ENCODE results near the gene STRADB.

STRADB gene, protein sequence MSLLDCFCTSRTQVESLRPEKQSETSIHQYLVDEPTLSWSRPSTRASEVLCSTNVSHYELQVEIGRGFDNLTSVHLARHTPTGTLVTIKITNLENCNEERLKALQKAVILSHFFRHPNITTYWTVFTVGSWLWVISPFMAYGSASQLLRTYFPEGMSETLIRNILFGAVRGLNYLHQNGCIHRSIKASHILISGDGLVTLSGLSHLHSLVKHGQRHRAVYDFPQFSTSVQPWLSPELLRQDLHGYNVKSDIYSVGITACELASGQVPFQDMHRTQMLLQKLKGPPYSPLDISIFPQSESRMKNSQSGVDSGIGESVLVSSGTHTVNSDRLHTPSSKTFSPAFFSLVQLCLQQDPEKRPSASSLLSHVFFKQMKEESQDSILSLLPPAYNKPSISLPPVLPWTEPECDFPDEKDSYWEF
- total RNA-seq: 5.4 to 19.3 (median 12.7) reads per million in 9 experiments

DNA sequence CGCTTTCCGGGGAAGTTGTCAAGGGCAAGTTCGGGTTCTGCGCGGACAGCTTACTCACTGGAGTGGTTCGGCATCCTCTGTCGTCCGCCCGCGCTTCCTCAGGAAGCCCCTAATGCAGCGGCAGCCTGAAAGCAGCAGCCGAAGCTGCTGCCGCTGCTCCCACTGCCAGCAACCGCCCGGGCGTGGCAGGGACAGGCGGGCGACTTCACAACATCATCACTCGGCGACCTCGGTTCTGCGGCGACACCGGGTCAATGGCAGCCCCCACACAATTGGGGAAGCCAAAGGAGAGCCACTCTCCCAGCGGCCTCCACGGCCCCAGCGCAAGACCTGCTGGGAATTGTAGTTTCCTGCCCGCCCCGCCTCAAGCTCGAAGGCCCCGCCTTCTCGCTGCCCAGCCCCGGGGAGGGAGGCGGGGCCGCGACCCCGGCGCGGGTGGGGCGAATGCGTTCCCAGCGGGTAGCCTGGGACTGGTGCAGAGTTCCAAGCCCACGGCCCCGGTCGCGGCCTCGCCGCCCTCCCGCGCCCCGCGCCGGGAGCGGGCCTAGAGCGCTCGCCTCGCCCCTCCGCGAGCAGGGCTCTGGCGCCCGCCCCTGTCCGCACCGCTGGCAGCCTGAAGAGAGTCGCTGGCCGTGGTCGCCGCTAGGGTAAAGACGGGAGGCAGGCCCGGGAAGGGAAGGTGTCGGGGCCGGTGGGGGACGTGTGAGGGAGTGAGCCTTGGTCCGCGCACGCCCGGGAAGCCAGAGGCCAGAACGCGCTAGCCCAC lies at the start of gene STRADB, which contains the start of gene TRAK2:
Gene STRADB (plus strand): TSS at position 449 of the 766 bp plus-strand sequence. CDS start 3,101 bp downstream, outside the sequence.
Gene TRAK2 (minus strand): TSS at position 167 of the 766 bp plus-strand sequence. CDS start 30,951 bp downstream, outside the sequence.
- Mint-ChIP-seq H3K4me1 (ENCODE audit: low read depth in 2 of 2) (peaks cover 26 to 41% of the 10 kb centered on the region in 2 donors), H3K9me3 (no peaks in the 10 kb centered on the region), H3K27ac (peak within 1 kb of the TSS; percentile 95 to 96), H3K4me3 (peak within 1 kb of the TSS; percentile 97 to 99), H3K27me3 (no peaks in the 10 kb centered on the region), H3K36me3 (ENCODE audit: insufficient read depth) (peaks cover 8% of the 10 kb centered on the region)
- DNase-seq (peak; percentile 94 to 95 (median 95)), ATAC-seq (replicated peaks) (peak; percentile 89)

DNA sequence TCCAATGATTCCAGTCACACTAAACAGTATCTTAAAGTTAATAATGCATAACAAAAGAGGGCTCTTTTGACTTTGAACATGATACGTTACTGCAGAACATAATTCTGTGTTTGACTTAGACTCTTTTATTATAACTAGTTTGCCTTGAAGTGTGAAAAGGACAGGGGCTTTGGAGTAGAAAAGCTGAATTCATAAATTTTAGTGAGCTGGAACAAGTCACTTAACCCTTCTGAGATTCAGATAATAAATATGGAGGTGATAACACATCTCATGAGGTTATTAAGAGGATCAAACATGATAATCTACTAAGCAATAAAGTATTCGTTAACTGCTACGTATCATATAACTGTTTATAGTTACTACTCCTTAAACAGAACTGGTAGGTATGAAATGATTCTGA lies 49.7 kb upstream of the STRADB start:
- Mint-ChIP-seq H3K9me3 (no peaks in the 10 kb centered on the region), H3K4me3 (no peak overlapping the region), H3K36me3 (ENCODE audit: insufficient read depth) (peaks cover 19% of the 10 kb centered on the region), H3K27me3 (no peaks in the 10 kb centered on the region), H3K27ac (no peak overlapping the region), H3K4me1 (ENCODE audit: low read depth in 2 of 2) (peaks cover 7 to 19% of the 10 kb centered on the region in 2 donors)
- no peak for ATAC-seq (replicated peaks)
- no peak for DNase-seq

DNA sequence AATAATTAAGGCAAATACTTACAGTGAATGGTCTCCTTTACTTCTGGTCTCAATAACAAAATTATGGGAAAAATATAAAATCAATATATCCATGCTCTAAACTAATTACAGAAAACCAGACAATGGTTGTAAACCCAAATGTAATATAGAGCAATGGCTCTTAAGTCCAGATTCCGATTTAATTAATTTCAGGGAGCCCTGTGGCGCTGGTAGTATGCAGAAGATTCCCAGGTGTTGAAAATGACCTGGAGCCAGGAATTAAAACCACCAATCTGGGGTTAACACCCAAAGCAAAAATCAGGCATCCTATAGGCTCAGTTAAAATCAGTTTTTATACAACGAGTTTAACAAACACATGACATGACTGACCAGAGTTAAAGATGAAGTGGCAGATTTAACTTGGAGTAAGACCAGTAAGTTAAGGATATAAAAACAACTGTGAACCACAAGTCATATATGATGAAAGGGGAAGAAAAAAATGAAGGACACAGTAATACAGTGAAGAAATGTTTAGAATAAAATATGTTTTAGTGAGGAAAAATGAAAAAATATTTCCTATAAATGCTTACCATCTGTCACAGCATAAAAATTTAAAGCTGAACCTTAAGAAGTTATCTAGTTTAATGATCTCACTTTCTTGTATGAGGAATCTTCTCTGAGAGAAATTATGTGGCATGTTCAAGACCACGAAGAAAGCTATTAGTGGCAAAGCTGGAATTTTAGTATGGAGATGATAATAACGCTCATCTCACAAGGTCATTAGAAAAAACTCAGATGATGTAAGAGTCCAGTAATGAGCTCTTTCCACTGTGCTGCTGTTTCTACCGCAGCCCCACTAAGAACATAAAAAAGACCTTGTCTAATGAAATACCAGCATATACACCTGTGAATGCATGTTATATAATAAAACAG lies 48.6 kb upstream of the STRADB start:
- no peak for ATAC-seq (replicated peaks)

DNA sequence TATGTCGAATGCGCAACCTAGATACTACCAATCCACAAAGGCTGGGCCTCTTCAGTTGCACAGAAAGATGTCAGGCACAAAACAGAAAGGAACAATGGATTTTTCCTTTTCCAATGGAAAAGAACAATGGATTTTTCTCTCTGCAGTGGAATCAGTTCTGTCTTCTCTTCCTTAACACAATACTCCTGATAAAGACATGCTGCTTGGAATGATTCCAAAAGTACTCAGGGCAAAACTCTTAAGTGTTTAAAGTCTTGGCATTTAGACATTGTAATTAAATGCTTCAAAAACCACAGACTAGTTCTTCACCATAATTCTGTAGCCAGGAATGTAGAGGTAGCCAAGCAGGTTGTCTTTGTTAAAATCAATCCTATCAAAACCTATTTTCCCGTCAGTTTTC lies 47.7 kb upstream of the STRADB start:
- DNase-seq (no peak), ATAC-seq (replicated peaks) (no peak)
- Mint-ChIP-seq H3K4me1 (ENCODE audit: low read depth in 2 of 2) (peaks cover 10 to 19% of the 10 kb centered on the region in 2 donors), H3K9me3 (no peaks in the 10 kb centered on the region), H3K27me3 (no peaks in the 10 kb centered on the region), H3K36me3 (ENCODE audit: insufficient read depth) (peaks cover 21% of the 10 kb centered on the region), H3K27ac (no peak overlapping the region), H3K4me3 (no peak overlapping the region)

More for the DNA sequence above, 48.6 kb upstream of the STRADB start:
- H3K36me3 Mint-ChIP-seq (ENCODE audit: insufficient read depth): peaks cover 22% of the 10 kb centered on the region
- DNase-seq: no peak
- H3K27ac Mint-ChIP-seq: no peak overlapping the region
- H3K4me3 Mint-ChIP-seq: no peak overlapping the region
- H3K9me3 Mint-ChIP-seq: no peaks in the 10 kb centered on the region
- H3K4me1 Mint-ChIP-seq (ENCODE audit: low read depth in 2 of 2): peaks cover 10 to 19% of the 10 kb centered on the region in 2 donors
- H3K27me3 Mint-ChIP-seq: no peaks in the 10 kb centered on the region

DNA sequence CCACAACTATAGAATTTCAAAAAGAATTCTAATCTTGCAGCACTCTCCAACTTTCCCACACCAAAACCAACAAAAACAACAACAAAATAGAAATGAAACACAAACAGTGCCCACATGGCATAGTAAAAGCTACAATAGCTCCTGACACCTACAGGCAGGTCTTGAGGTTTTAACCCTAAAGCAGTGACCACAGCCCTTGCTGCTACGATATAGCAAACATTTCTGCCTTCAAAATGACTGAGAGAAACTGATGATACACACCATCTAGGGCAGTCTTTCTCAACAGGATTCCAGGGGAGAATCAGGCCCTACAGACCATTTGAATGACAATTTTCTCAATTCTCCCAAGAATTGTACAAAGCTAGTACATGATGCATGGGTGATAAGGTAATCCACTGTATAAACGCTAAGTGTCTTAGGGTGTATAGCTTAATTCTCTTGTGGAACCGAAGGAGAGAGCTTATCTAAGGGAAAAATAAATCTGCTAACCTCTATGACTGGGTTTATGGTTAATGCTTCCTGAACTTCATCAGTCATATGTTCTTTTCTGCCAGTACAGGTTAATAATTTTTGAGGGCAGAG lies 46.8 kb upstream of the STRADB start:
- Mint-ChIP-seq H3K27me3 (no peaks in the 10 kb centered on the region), H3K4me3 (no peak overlapping the region), H3K4me1 (ENCODE audit: low read depth in 2 of 2) (peaks cover 10 to 19% of the 10 kb centered on the region in 2 donors), H3K36me3 (ENCODE audit: insufficient read depth) (peaks cover 15% of the 10 kb centered on the region), H3K27ac (no peak overlapping the region), H3K9me3 (no peaks in the 10 kb centered on the region)
- ATAC-seq (replicated peaks) (no peak), DNase-seq (no peak)

DNA sequence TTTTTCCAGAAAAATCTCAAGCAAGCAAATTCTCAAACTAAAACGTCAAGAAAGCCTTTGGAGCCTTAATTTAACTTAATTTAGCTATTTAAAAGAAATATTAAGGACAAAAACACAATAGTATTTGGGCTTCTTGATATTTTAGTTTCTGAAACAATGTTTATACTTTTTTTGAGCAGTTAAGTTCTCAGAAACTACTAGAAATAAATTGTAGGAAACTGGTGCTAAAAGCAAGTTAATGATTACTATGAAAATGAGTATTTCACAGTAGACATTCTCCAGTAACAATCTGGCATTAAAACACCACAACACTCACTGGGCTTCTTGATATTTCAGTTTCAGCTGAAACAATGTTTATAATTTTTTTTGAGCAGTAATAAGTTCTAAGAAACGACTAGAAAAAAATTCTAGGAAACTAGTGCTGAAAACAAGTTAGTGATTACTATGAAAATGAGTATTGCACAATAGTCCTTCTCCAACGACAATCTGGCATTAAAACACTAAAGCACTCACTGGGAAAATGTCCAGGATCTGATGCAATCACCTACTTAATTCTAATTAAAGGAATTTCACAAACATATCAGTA lies 45.4 kb upstream of the STRADB start:
- Mint-ChIP-seq H3K27me3 (no peaks in the 10 kb centered on the region), H3K4me1 (ENCODE audit: low read depth in 2 of 2) (peaks cover 10 to 24% of the 10 kb centered on the region in 2 donors), H3K27ac (no peak overlapping the region), H3K4me3 (no peak overlapping the region), H3K36me3 (ENCODE audit: insufficient read depth) (peaks cover 15% of the 10 kb centered on the region), H3K9me3 (no peaks in the 10 kb centered on the region)
- no peak for ATAC-seq (replicated peaks)
- no peak for DNase-seq

DNA sequence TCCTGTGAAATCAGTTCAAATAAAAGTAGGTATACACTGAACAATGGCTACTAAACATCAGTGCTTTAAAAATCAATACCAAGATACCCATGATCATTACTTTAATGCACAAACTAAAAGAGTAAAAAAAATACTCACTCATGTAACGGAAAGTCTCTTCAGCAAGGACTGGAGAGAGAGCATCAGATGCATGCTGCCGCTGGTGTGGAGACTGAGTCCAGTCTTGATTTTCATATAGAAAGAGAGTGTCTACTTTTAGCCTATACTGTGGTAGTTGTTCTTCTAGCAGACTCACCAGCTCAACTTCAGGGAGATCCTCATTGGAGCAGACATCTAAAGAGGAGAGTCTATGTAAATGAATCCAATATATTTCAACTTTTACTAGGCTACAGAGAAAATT lies 44.3 kb upstream of the STRADB start:
- ATAC-seq (replicated peaks): no peak
- Mint-ChIP-seq H3K4me3 (no peak overlapping the region), H3K27ac (no peak overlapping the region), H3K9me3 (no peaks in the 10 kb centered on the region), H3K4me1 (ENCODE audit: low read depth in 2 of 2) (peaks cover 10 to 35% of the 10 kb centered on the region in 2 donors), H3K27me3 (no peaks in the 10 kb centered on the region), H3K36me3 (ENCODE audit: insufficient read depth) (peaks cover 15% of the 10 kb centered on the region)
- no peak for DNase-seq

DNA sequence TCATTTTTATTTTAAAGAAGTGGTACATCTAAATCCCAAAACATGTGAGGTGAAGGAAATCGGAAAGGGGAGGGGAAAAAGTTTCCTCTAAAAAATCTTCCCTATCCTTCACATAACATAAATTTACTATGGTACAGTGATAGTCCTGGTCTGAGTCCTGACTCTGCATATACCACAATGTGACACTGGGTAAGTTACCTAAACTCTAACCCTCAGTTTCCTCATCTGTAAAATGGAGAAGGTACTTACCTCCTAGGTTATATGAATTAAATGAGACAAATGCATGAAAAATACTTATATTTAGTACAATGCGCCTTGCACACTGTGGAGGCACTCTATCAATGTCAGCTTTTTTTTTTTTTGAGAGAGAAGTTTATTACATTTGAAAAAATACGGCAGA lies 42.6 kb upstream of the STRADB start:
- H3K9me3 Mint-ChIP-seq: no peaks in the 10 kb centered on the region
- DNase-seq (no peak), ATAC-seq (replicated peaks) (no peak)
- peaks cover 15% of the 10 kb centered on the region for H3K36me3 Mint-ChIP-seq (ENCODE audit: insufficient read depth)
- no peak overlapping the region for H3K27ac Mint-ChIP-seq
- H3K27me3 Mint-ChIP-seq: no peaks in the 10 kb centered on the region
- no peak overlapping the region for H3K4me3 Mint-ChIP-seq
- peaks cover 10 to 30% of the 10 kb centered on the region in 2 donors for H3K4me1 Mint-ChIP-seq (ENCODE audit: low read depth in 2 of 2)

DNA sequence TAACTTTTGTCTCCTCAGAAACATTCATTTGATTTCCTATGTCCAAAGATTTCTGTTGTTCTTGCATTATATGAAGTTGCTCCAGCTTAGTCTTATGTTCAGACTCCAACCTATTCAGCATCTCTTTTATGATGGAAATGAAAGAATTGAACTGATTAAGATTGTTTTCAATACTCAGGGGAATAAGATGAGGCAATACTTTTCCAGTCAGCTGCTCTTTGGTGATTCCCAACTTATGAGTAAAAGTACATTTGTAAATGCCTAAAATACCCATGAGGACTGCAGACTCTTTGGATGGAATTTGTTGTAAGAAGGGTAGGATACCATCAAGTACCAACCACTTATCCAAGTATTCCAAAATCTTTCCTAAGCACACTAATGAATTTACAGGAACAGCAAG lies 40.1 kb upstream of the STRADB start:
- no peak for ATAC-seq (replicated peaks)
- Mint-ChIP-seq H3K27ac (peak overlapping the region in 1 of 2 donors; percentile 73), H3K27me3 (no peaks in the 10 kb centered on the region), H3K4me1 (ENCODE audit: low read depth in 2 of 2) (peaks cover 3 to 20% of the 10 kb centered on the region in 2 donors), H3K36me3 (ENCODE audit: insufficient read depth) (peaks cover 8% of the 10 kb centered on the region), H3K4me3 (no peak overlapping the region), H3K9me3 (no peaks in the 10 kb centered on the region)
- no peak for DNase-seq

DNA sequence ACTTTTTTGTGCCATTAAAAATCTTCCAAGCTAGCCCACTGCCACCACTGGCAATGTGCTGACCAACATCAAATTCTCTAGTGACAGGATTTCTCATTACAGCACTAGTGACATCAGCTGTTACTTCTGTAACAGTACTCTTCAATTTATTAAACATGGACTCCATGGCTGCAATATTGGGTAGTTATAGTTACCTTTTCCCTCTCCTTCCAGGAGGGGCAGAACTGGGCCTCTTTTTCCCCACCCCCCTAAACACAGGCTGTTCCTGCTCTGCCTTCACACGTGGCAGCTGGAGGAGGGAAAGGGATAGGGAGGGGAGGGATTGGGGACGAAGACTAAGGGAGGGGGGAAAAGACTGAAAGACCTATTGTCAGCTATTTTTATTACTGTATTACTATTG lies 38.4 kb upstream of the STRADB start:
- Mint-ChIP-seq H3K36me3 (ENCODE audit: insufficient read depth) (no peaks in the 10 kb centered on the region), H3K27ac (no peak overlapping the region), H3K9me3 (no peaks in the 10 kb centered on the region)

DNA sequence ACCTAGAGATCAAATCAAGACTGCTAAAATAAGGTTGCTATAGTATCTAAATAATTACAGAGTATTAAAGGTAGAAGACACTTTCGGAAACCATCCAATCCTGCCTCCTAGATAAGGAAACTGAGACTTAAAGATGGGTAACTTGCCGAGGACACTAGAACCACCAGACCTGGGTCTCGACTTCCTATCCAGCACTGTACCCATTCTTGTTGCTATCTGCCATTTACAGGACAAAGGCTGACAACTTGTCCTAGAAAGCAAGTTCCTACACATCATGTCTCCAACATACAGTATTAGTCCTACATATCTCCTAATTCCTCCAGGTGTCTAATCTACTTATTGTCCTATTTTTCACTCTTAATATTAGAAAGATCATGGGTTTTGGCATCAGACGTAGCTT lies 38.0 kb upstream of the STRADB start:
- no peaks in the 10 kb centered on the region for H3K36me3 Mint-ChIP-seq (ENCODE audit: insufficient read depth)
- peaks cover 0 to 20% of the 10 kb centered on the region in 2 donors for H3K4me1 Mint-ChIP-seq (ENCODE audit: low read depth in 2 of 2)
- H3K27ac Mint-ChIP-seq: no peak overlapping the region
- DNase-seq (no peak), ATAC-seq (replicated peaks) (peak; percentile 14)
- no peaks in the 10 kb centered on the region for H3K27me3 Mint-ChIP-seq
- H3K4me3 Mint-ChIP-seq: no peak overlapping the region
- no peaks in the 10 kb centered on the region for H3K9me3 Mint-ChIP-seq

More for the DNA sequence above, 38.4 kb upstream of the STRADB start:
- ATAC-seq (replicated peaks) (no peak), DNase-seq (no peak)
- no peaks in the 10 kb centered on the region for H3K27me3 Mint-ChIP-seq
- no peak overlapping the region for H3K4me3 Mint-ChIP-seq
- peaks cover 0 to 20% of the 10 kb centered on the region in 2 donors for H3K4me1 Mint-ChIP-seq (ENCODE audit: low read depth in 2 of 2)

All from effector memory CD8-positive, alpha-beta T cell (primary cell).